GM21528 (cell line): ENCODE data around the gene LDLRAD4.

Source experiments
- ATAC-seq: cut with Tn5 transposase; IDR thresholded peaks from one replicate; pipeline ENCODE4 v1.9.1; 2021; ENCODE audit warnings: mild to moderate bottlenecking, moderate library complexity; ENCODE audit not compliant: unreplicated experiment, low FRiP score

Gene LDLRAD4

GRCh38 chr18:13625843-13626543, 407.4 kb downstream of the LDLRAD4 start:
- no peak for ATAC-seq

- ATAC-seq = no peak
Observed at GRCh38 chr18:13626544-13626908, 408.0 kb downstream of the LDLRAD4 start.

- no peak for ATAC-seq
Observed at GRCh38 chr18:13627639-13628038, 409.1 kb downstream of the LDLRAD4 start.

- ATAC-seq = no peak
Observed at GRCh38 chr18:13628211-13628610, 409.7 kb downstream of the LDLRAD4 start.

GRCh38 chr18:13629841-13630715, 411.5 kb downstream of the LDLRAD4 start:
- ATAC-seq = peak; percentile 86

GRCh38 chr18:13630716-13631268, 412.2 kb downstream of the LDLRAD4 start:
- no peak for ATAC-seq

GRCh38 chr18:13633700-13634099, 415.1 kb downstream of the LDLRAD4 start:
- ATAC-seq = no peak

- no peak for ATAC-seq
Observed at GRCh38 chr18:13635046-13635445, 416.5 kb downstream of the LDLRAD4 start.

- ATAC-seq = no peak
Observed at GRCh38 chr18:13638719-13639595, 420.4 kb downstream of the LDLRAD4 start.

- ATAC-seq = no peak
Observed at GRCh38 chr18:13640266-13640860, 421.8 kb downstream of the LDLRAD4 start.

- no peak for ATAC-seq
Observed at GRCh38 chr18:13641551-13642439, 423.2 kb downstream of the LDLRAD4 start.

- no peak for ATAC-seq
Observed at GRCh38 chr18:13642440-13642827, 423.9 kb downstream of the LDLRAD4 start.

- ATAC-seq = no peak
Observed at GRCh38 chr18:13643261-13643751, 424.7 kb downstream of the LDLRAD4 start.

- no peak for ATAC-seq
Observed at GRCh38 chr18:13645093-13645492, 426.5 kb downstream of the LDLRAD4 start.

- no peak for ATAC-seq
Observed at GRCh38 chr18:13646633-13647032, 428.1 kb downstream of the LDLRAD4 start.

- no peak for ATAC-seq
Observed at GRCh38 chr18:13647761-13648160, 429.2 kb downstream of the LDLRAD4 start.

GRCh38 chr18:13649397-13650390, 431.1 kb downstream of the LDLRAD4 start:
- ATAC-seq = no peak
